ENCODE data around the gene PSTPIP1.

The PSTPIP1 gene

GRCh38 chr15:77014132-77015081, 19.5 kb downstream of the PSTPIP1 start:
- H3K4me1 Mint-ChIP-seq = peaks cover 52% of the 10 kb centered on the region

GRCh38 chr15:77015646-77016320, 20.9 kb downstream of the PSTPIP1 start:
- Mint-ChIP-seq H3K9me3 (no peaks in the 10 kb centered on the region), H3K27me3 (no peaks in the 10 kb centered on the region), H3K4me3 (no peak overlapping the region), H3K36me3 (peaks cover 17% of the 10 kb centered on the region), H3K27ac (no peak overlapping the region), H3K4me1 (peaks cover 43% of the 10 kb centered on the region)
- ATAC-seq (ENCODE audit: low read depth) = no peak
- DNase-seq (ENCODE audit: low spot score in 2 of 2) = no peak

More at GRCh38 chr15:77014132-77015081, 19.5 kb downstream of the PSTPIP1 start:
- Mint-ChIP-seq H3K27me3 (no peaks in the 10 kb centered on the region), H3K4me3 (peak overlapping the region; percentile 4), H3K36me3 (peaks cover 14% of the 10 kb centered on the region), H3K9me3 (no peaks in the 10 kb centered on the region), H3K27ac (peak overlapping the region; percentile 14)
- ATAC-seq (ENCODE audit: low read depth) (peak; percentile 86), DNase-seq (ENCODE audit: low spot score in 2 of 2) (no peak)

- DNase-seq (ENCODE audit: low spot score in 2 of 2) = no peak
- no peaks in the 10 kb centered on the region for H3K9me3 Mint-ChIP-seq
- H3K4me3 Mint-ChIP-seq = no peak overlapping the region
- H3K27ac Mint-ChIP-seq = no peak overlapping the region
- peaks cover 40% of the 10 kb centered on the region for H3K4me1 Mint-ChIP-seq
- peaks cover 17% of the 10 kb centered on the region for H3K36me3 Mint-ChIP-seq
- no peaks in the 10 kb centered on the region for H3K27me3 Mint-ChIP-seq
- no peak for ATAC-seq (ENCODE audit: low read depth)
These were observed 21.4 kb downstream of the PSTPIP1 start for GRCh38 chr15:77016321-77016695.

- no peak overlapping the region for H3K27ac Mint-ChIP-seq
- no peak for ATAC-seq (ENCODE audit: low read depth)
- no peaks in the 10 kb centered on the region for H3K27me3 Mint-ChIP-seq
- H3K4me1 Mint-ChIP-seq = peaks cover 32% of the 10 kb centered on the region
- no peak overlapping the region for H3K4me3 Mint-ChIP-seq
- DNase-seq (ENCODE audit: low spot score in 2 of 2) = no peak
- H3K9me3 Mint-ChIP-seq = no peaks in the 10 kb centered on the region
- peaks cover 11% of the 10 kb centered on the region for H3K36me3 Mint-ChIP-seq
These were observed 22.2 kb downstream of the PSTPIP1 start for GRCh38 chr15:77017091-77017660.

GRCh38 chr15:77017761-77018720, 23.1 kb downstream of the PSTPIP1 start:
- peak overlapping the region; percentile 41 for H3K27ac Mint-ChIP-seq
- DNase-seq (ENCODE audit: low spot score in 2 of 2) (no peak), ATAC-seq (ENCODE audit: low read depth) (no peak)
- H3K27me3 Mint-ChIP-seq = no peaks in the 10 kb centered on the region
- peaks cover 23% of the 10 kb centered on the region for H3K4me1 Mint-ChIP-seq
- H3K36me3 Mint-ChIP-seq = peaks cover 13% of the 10 kb centered on the region
- H3K9me3 Mint-ChIP-seq = no peaks in the 10 kb centered on the region
- H3K4me3 Mint-ChIP-seq = no peak overlapping the region

GRCh38 chr15:77018796-77019505, 24.0 kb downstream of the PSTPIP1 start:
- Mint-ChIP-seq H3K9me3 (no peaks in the 10 kb centered on the region), H3K27me3 (no peaks in the 10 kb centered on the region), H3K4me1 (peaks cover 23% of the 10 kb centered on the region), H3K36me3 (peaks cover 13% of the 10 kb centered on the region), H3K4me3 (no peak overlapping the region), H3K27ac (peak overlapping the region; percentile 41)
- DNase-seq (ENCODE audit: low spot score in 2 of 2) (no peak), ATAC-seq (ENCODE audit: low read depth) (no peak)

- peak overlapping the region; percentile 68 for H3K27ac Mint-ChIP-seq
- DNase-seq (ENCODE audit: low spot score in 2 of 2) (no peak), ATAC-seq (ENCODE audit: low read depth) (no peak)
- no peak overlapping the region for H3K4me3 Mint-ChIP-seq
- H3K36me3 Mint-ChIP-seq = peaks cover 13% of the 10 kb centered on the region
- H3K27me3 Mint-ChIP-seq = no peaks in the 10 kb centered on the region
- peaks cover 17% of the 10 kb centered on the region for H3K4me1 Mint-ChIP-seq
- no peaks in the 10 kb centered on the region for H3K9me3 Mint-ChIP-seq
These were observed 24.8 kb downstream of the PSTPIP1 start for GRCh38 chr15:77019521-77020331.

- no peak for DNase-seq (ENCODE audit: low spot score in 2 of 2)
- Mint-ChIP-seq H3K4me1 (peaks cover 12% of the 10 kb centered on the region), H3K9me3 (no peaks in the 10 kb centered on the region), H3K36me3 (peaks cover 15% of the 10 kb centered on the region), H3K4me3 (no peak overlapping the region), H3K27ac (no peak overlapping the region), H3K27me3 (no peaks in the 10 kb centered on the region)
- no peak for ATAC-seq (ENCODE audit: low read depth)
These were observed 25.6 kb downstream of the PSTPIP1 start for GRCh38 chr15:77020348-77021087.

- Mint-ChIP-seq H3K4me1 (peaks cover 12% of the 10 kb centered on the region), H3K36me3 (peaks cover 16% of the 10 kb centered on the region), H3K27me3 (no peaks in the 10 kb centered on the region), H3K4me3 (no peak overlapping the region), H3K9me3 (no peaks in the 10 kb centered on the region), H3K27ac (no peak overlapping the region)
- DNase-seq (ENCODE audit: low spot score in 2 of 2) (no peak), ATAC-seq (ENCODE audit: low read depth) (no peak)
These were observed 26.2 kb downstream of the PSTPIP1 start for GRCh38 chr15:77021088-77021481.

GRCh38 chr15:77021803-77022381, 27.0 kb downstream of the PSTPIP1 start:
- Mint-ChIP-seq H3K9me3 (no peaks in the 10 kb centered on the region), H3K4me1 (peaks cover 13% of the 10 kb centered on the region), H3K36me3 (peaks cover 17% of the 10 kb centered on the region), H3K27me3 (no peaks in the 10 kb centered on the region), H3K4me3 (no peak overlapping the region), H3K27ac (no peak overlapping the region)
- no peak for DNase-seq (ENCODE audit: low spot score in 2 of 2)
- ATAC-seq (ENCODE audit: low read depth) = no peak

GRCh38 chr15:77022646-77023575, 28.0 kb downstream of the PSTPIP1 start:
- Mint-ChIP-seq H3K9me3 (no peaks in the 10 kb centered on the region), H3K27me3 (no peaks in the 10 kb centered on the region), H3K4me1 (peaks cover 17% of the 10 kb centered on the region), H3K4me3 (no peak overlapping the region), H3K27ac (peak overlapping the region; percentile 36), H3K36me3 (peaks cover 17% of the 10 kb centered on the region)
- no peak for ATAC-seq (ENCODE audit: low read depth)
- no peak for DNase-seq (ENCODE audit: low spot score in 2 of 2)
